GM12865 (cell line): ENCODE measurements around the gene IBSP.

Experiments used
- DNase-seq: peaks from one replicate; pipeline ENCODE4 v3.0.0; 2010; ENCODE audit warnings: low read depth
- H3K4me3 ChIP-seq: 2 replicates; pipeline ENCODE4 v1.5.1; 2011; ENCODE audit warnings: mild to moderate bottlenecking, low read depth, low read length, control low read depth
- CTCF ChIP-seq: IDR thresholded peaks from 2 replicates; pipeline ENCODE4 v1.5.1; 2011; ENCODE audit warnings: low read length, control low read depth, low read depth, inconsistent platforms; ENCODE audit not compliant: insufficient read depth; ENCODE audit errors: missing control alignments

Gene IBSP

DNA sequence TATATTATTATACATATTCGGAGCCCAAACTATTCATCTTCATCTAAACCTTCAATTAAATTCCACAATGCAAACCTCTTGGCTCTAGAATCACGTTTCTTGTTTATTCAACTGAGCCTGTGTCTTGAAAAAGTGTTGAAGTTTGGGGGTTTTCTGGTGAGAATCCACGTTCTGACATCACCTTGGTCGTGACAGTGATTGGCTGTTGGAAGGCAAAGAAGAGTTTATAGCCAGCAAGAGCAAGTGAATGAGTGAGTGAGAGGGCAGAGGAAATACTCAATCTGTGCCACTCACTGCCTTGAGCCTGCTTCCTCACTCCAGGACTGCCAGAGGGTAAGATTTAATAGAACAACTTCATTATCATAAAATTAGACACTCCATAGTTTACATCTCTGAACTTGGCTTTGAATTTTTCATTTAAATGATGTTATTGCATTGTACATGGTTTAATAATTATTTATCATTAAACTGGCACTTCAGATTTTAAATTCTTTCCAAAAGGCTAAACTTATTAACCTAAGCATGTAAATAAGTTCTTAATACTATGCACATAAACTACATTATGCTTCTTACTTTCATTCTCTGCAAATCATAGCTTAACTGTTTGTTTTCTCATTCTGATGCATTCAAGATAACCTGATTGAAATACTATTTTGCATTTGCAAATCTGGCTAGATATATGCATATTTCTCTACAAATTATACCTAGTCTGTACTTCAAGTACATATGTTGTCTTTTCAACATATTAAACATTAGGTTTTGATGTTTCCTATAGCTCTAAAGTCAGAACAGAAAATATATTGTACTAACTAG, at the start of gene IBSP:
TSS of gene IBSP (plus strand) at position 254 of the 813 bp plus-strand sequence. CDS start 2,808 bp downstream, outside the sequence.
- no peak within 1 kb of the TSS for H3K4me3 ChIP-seq
- TF ChIP-seq CTCF: no peak
- DNase-seq: no peak

GRCh38 chr4:87749883-87750282, 49.5 kb upstream of the IBSP start:
- no peak for TF ChIP-seq CTCF
- DNase-seq: no peak
- H3K4me3 ChIP-seq: no peak overlapping the region

GRCh38 chr4:87758270-87758669, 41.1 kb upstream of the IBSP start:
- no peak overlapping the region for H3K4me3 ChIP-seq
- no peak for DNase-seq
- no peak for TF ChIP-seq CTCF

- DNase-seq: no peak
- TF ChIP-seq CTCF: no peak
- no peak overlapping the region for H3K4me3 ChIP-seq
These were observed 37.0 kb upstream of the IBSP start for GRCh38 chr4:87762311-87762710.

GRCh38 chr4:87781569-87781968, 17.8 kb upstream of the IBSP start:
- no peak for TF ChIP-seq CTCF
- DNase-seq: no peak
- H3K4me3 ChIP-seq: no peak overlapping the region

DNA sequence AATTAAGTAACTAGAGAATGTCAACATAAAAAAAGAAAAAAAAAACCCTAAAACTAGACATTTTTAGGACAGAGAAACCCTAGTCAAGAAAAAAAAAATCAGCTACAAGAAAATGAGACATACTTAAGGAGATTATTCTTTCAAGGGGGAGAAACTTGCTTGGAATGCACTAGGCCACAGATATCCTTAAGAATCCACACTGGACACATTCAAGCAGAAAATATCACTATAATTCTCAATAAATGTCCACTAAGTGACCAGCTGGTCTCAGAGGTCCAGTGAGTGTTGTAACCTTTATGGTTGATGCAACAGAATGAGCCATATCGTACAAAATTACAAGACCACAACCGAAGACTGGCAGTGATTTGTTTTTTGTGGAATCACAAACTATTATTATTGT, 15.6 kb upstream of the IBSP start:
- no peak for TF ChIP-seq CTCF
- no peak overlapping the region for H3K4me3 ChIP-seq
- DNase-seq: no peak
